Measurements from ENCODE around the gene CLMN. TPM values are rescaled to one million over a fixed set of nuclear protein-coding genes. Genes with fewer than 3 reads are reported as not detected.

Gene CLMN
- total and polyA plus RNA-seq, 2 donors (not counting 3 experiments of a cell fraction or from before 2014, with no cell fraction given) = 0.72 to 9.6 TPM

DNA sequence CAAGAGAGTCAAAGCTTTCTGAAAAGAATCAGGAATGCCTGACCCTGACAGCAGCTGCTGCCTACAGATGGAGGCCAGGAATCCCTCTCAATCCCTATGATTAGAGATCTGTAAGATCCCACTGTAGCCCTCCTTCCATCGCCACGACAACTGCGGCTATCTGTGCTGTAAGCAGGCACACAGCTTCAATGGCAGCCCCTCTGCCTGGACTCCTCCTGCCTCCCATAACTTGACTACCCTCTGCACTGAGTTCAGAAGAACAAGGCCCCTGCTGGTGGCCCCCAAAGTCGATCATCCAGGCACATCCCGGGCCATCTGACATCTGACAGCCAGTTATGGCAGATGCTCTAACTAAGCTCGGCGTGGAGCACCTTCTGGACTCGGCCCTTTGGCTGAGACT, 2.9 kb downstream of the CLMN start:
- H3K36me3 ChIP-seq (ENCODE audit: control insufficient read depth in 2 of 2, extremely low read depth in 1 of 2, insufficient read depth in 2 of 2, low read length in 2 of 2) = no peaks in the 10 kb centered on the region
- CTCF ChIA-PET = interaction anchor here (0.8 kb wide), 1 partner anchor 29 kb away, joined by 3 read pairs; no protein-coding TSS in a partner anchor
- DNase-seq (ENCODE audit: low read depth, low spot score) = no peak

DNA sequence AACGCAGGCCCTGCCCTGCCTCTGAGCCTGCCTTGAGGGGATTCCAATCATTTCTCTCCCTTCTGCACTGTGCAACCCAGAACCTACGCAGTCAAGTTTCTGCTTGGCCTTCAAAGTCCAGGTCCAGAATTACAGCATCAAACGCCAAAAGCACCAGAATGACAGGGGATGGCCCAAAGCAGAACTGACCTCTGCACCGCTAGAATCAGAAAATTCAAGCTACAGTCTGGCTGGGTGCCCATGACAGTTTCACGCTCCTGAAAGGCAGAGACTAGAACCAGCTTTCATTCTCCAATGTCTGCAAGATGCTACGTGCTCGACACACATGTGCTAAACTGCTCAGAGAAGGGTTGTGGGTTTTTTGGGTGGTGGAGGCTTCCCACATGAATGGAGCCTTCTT, 4.1 kb downstream of the CLMN start:
- ChIA-PET POLR2A (no interaction called here), CTCF (no interaction called here)
- dilution Hi-C loops (cut with MboI; ENCODE audit: extremely low pct_ligation_motif_present, low sequenced_read_pairs) (no loop called here), intact Hi-C loops (cut with micrococcal nuclease) (loop anchor here (5.0 kb wide), 2 partner anchors 68 to 133 kb away; no protein-coding TSS in a partner anchor)
- H3K9me3 ChIP-seq (replicated peaks; ENCODE audit: control insufficient read depth, insufficient read depth, low read length) = no peaks in the 10 kb centered on the region
- FAIRE-seq (no peak), DNase-seq (ENCODE audit: low read depth, low spot score) (no peak)
- no peak overlapping the region for H3K4me2 ChIP-seq (ENCODE audit: insufficient read depth, low read length)
- no peak overlapping the region for H3K27ac ChIP-seq (ENCODE audit: insufficient read depth, low read depth, low read length)
- H2AFZ ChIP-seq (ENCODE audit: low read depth, low read length) = no peak overlapping the region
- H3K4me1 ChIP-seq (ENCODE audit: control insufficient read depth, extremely low read depth, insufficient read depth, low read length) = peaks cover 17% of the 10 kb centered on the region
- BruUV-seq (replicated peaks) = no TSS peak
- no peaks in the 10 kb centered on the region for H3K9me1 ChIP-seq (replicated peaks; ENCODE audit: control insufficient read depth, extremely low read depth, insufficient read depth, low read length)
- TF ChIP-seq EZH2 (IDR thresholded peaks at IDR 0.05; ENCODE audit: borderline replicate concordance, low read depth, low read length, severe bottlenecking) = no peak
- TF ChIP-seq FOS (IDR thresholded peaks at IDR 0.05; ENCODE audit: borderline replicate concordance, insufficient read depth, low read length) = no peak
- no peak for TF ChIP-seq MYC (IDR thresholded peaks at IDR 0.05; ENCODE audit: low read depth, low read length)
- TF ChIP-seq, protein P1, sequence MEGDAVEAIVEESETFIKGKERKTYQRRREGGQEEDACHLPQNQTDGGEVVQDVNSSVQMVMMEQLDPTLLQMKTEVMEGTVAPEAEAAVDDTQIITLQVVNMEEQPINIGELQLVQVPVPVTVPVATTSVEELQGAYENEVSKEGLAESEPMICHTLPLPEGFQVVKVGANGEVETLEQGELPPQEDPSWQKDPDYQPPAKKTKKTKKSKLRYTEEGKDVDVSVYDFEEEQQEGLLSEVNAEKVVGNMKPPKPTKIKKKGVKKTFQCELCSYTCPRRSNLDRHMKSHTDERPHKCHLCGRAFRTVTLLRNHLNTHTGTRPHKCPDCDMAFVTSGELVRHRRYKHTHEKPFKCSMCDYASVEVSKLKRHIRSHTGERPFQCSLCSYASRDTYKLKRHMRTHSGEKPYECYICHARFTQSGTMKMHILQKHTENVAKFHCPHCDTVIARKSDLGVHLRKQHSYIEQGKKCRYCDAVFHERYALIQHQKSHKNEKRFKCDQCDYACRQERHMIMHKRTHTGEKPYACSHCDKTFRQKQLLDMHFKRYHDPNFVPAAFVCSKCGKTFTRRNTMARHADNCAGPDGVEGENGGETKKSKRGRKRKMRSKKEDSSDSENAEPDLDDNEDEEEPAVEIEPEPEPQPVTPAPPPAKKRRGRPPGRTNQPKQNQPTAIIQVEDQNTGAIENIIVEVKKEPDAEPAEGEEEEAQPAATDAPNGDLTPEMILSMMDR (IDR thresholded peaks at IDR 0.05; ENCODE audit: extremely low read depth in 1 of 2, insufficient read depth in 1 of 2, low read depth in 1 of 2, low read length in 2 of 2) = no peak
- no peak for TF ChIP-seq POLR2A (IDR thresholded peaks at IDR 0.05; ENCODE audit: low read depth, low read length)
- no peak for TF ChIP-seq POLR2AphosphoS5 (IDR thresholded peaks at IDR 0.05; ENCODE audit: insufficient read depth, low read depth, low read length)
- TF ChIP-seq GATA2 (IDR thresholded peaks at IDR 0.05; ENCODE audit: insufficient read depth, insufficient read length, low read depth, low read length) = no peak
- TF ChIP-seq, protein P2, sequence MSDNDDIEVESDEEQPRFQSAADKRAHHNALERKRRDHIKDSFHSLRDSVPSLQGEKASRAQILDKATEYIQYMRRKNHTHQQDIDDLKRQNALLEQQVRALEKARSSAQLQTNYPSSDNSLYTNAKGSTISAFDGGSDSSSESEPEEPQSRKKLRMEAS (IDR thresholded peaks at IDR 0.05; ENCODE audit: insufficient read depth, insufficient read length) = no peak
- TF ChIP-seq JUN (IDR thresholded peaks at IDR 0.05; ENCODE audit: borderline replicate concordance, insufficient read depth, insufficient read length, low read depth) = no peak
- H4K20me1 ChIP-seq (replicated peaks; ENCODE audit: control insufficient read depth, extremely low read depth, insufficient read depth, low read length) = no peaks in the 10 kb centered on the region
- no peaks in the 10 kb centered on the region for H3K79me2 ChIP-seq (ENCODE audit: control insufficient read depth, insufficient read depth, low read length)
- no peaks in the 10 kb centered on the region for H3K27me3 ChIP-seq (ENCODE audit: control insufficient read depth in 2 of 2, insufficient read depth in 2 of 2, low read length in 2 of 2)
- H3K9ac ChIP-seq (replicated peaks; ENCODE audit: extremely low read depth, insufficient read depth, low read length) = no peak overlapping the region
- H3K36me3 ChIP-seq (ENCODE audit: control insufficient read depth in 2 of 2, extremely low read depth in 1 of 2, insufficient read depth in 2 of 2, low read length in 2 of 2) = no peaks in the 10 kb centered on the region
- no peak overlapping the region for H3K4me3 ChIP-seq (replicated peaks in 1 of 3; ENCODE audit: insufficient read depth in 1 of 3, low read depth in 1 of 3, low read length in 3 of 3)

More for the DNA sequence above, 2.9 kb downstream of the CLMN start:
- no peak overlapping the region for H3K4me3 ChIP-seq (replicated peaks in 1 of 3; ENCODE audit: insufficient read depth in 1 of 3, low read depth in 1 of 3, low read length in 3 of 3)
- no peaks in the 10 kb centered on the region for H4K20me1 ChIP-seq (replicated peaks; ENCODE audit: control insufficient read depth, extremely low read depth, insufficient read depth, low read length)
- no peak overlapping the region for H3K9ac ChIP-seq (replicated peaks; ENCODE audit: extremely low read depth, insufficient read depth, low read length)
- dilution Hi-C loops (cut with MboI; ENCODE audit: extremely low pct_ligation_motif_present, low sequenced_read_pairs) (no loop called here), intact Hi-C loops (cut with micrococcal nuclease) (loop anchor here (5.0 kb wide), 2 partner anchors 70 to 135 kb away; no protein-coding TSS in a partner anchor)
- no peak overlapping the region for H3K4me2 ChIP-seq (ENCODE audit: insufficient read depth, low read length)
- H3K79me2 ChIP-seq (ENCODE audit: control insufficient read depth, insufficient read depth, low read length) = no peaks in the 10 kb centered on the region
- POLR2A ChIA-PET = no interaction called here
- no peak overlapping the region for H3K27ac ChIP-seq (ENCODE audit: insufficient read depth, low read depth, low read length)
- no peak for TF ChIP-seq JUN (IDR thresholded peaks at IDR 0.05; ENCODE audit: borderline replicate concordance, insufficient read depth, insufficient read length, low read depth)
- TF ChIP-seq POLR2AphosphoS5 (IDR thresholded peaks at IDR 0.05; ENCODE audit: insufficient read depth, low read depth, low read length) = no peak
- no peak for TF ChIP-seq POLR2A (IDR thresholded peaks at IDR 0.05; ENCODE audit: low read depth, low read length)
- TF ChIP-seq GATA2 (IDR thresholded peaks at IDR 0.05; ENCODE audit: insufficient read depth, insufficient read length, low read depth, low read length) = no peak
- H3K4me1 ChIP-seq (ENCODE audit: control insufficient read depth, extremely low read depth, insufficient read depth, low read length) = peaks cover 10% of the 10 kb centered on the region
- H3K27me3 ChIP-seq (ENCODE audit: control insufficient read depth in 2 of 2, insufficient read depth in 2 of 2, low read length in 2 of 2) = no peaks in the 10 kb centered on the region
- H3K9me3 ChIP-seq (replicated peaks; ENCODE audit: control insufficient read depth, insufficient read depth, low read length) = no peaks in the 10 kb centered on the region
- no TSS peak for BruUV-seq (replicated peaks)
- no peaks in the 10 kb centered on the region for H3K9me1 ChIP-seq (replicated peaks; ENCODE audit: control insufficient read depth, extremely low read depth, insufficient read depth, low read length)
- no peak for FAIRE-seq
- no peak overlapping the region for H2AFZ ChIP-seq (ENCODE audit: low read depth, low read length)
